GM23248 (cell line): ENCODE measurements around the gene DNAH2. TPM values are rescaled to one million over a fixed set of nuclear protein-coding genes. Genes with fewer than 3 reads are reported as not detected.
A peak's percentile ranks its signal among the peaks of the same experiment; 100 is the strongest.

Experiments
- DNase-seq: peaks from one replicate; pipeline ENCODE4 v3.0.0-alpha.2; 2015
- H2AFZ ChIP-seq: fragments of 200-600 bp; sonication (generic); 2 replicates; pipeline ENCODE4 v1.6.1; 2016; ENCODE audit warnings: antibody characterized with exemption
- H3F3A ChIP-seq: fragments of 200-600 bp; sonication (generic); 2 replicates; pipeline ENCODE4 v1.6.1; 2016; ENCODE audit warnings: mild to moderate bottlenecking, antibody characterized with exemption, mixed run types; ENCODE audit not compliant: insufficient read depth
- H3K27ac ChIP-seq: fragments of 200-600 bp; sonication (generic); 2 replicates; pipeline ENCODE4 v1.5.1; 2016; ENCODE audit warnings: mild to moderate bottlenecking
- H3K27me3 ChIP-seq: fragments of 200-600 bp; sonication (generic); replicated peaks from 2 replicates; pipeline ENCODE4 v1.6.1; 2016; ENCODE audit warnings: mild to moderate bottlenecking; ENCODE audit not compliant: insufficient read depth
- H3K36me3 ChIP-seq: fragments of 200-600 bp; sonication (generic); 2 replicates; pipeline ENCODE4 v1.6.1; 2016; ENCODE audit warnings: low read depth, mild to moderate bottlenecking
- H3K4me1 ChIP-seq: fragments of 200-600 bp; sonication (generic); 2 replicates; pipeline ENCODE4 v1.6.1; 2016; ENCODE audit warnings: mild to moderate bottlenecking; ENCODE audit not compliant: insufficient read depth
- H3K4me2 ChIP-seq: fragments of 200-600 bp; sonication (generic); one replicate; pipeline ENCODE4 v1.6.1; 2016; ENCODE audit warnings: mild to moderate bottlenecking; ENCODE audit not compliant: unreplicated experiment
- H3K4me3 ChIP-seq: fragments of 200-600 bp; sonication (generic); 2 replicates; pipeline ENCODE4 v1.5.1; 2016; ENCODE audit warnings: mild to moderate bottlenecking
- H3K79me2 ChIP-seq: fragments of 200-600 bp; sonication (generic); 2 replicates; pipeline ENCODE4 v1.6.1; 2016; ENCODE audit warnings: mild to moderate bottlenecking; ENCODE audit not compliant: insufficient read depth
- H3K9ac ChIP-seq: fragments of 200-600 bp; sonication (generic); 2 replicates; pipeline ENCODE4 v1.6.1; 2016; ENCODE audit warnings: mild to moderate bottlenecking
- H3K9me2 ChIP-seq: fragments of 200-600 bp; sonication (generic); 2 replicates; pipeline ENCODE4 v1.6.1; 2016; ENCODE audit warnings: mixed run types, mild to moderate bottlenecking, moderate library complexity; ENCODE audit not compliant: insufficient read depth
- H3K9me3 ChIP-seq: fragments of 200-600 bp; sonication (generic); one replicate; pipeline ENCODE4 v1.6.1; 2017; ENCODE audit warnings: low read depth
- H4K20me1 ChIP-seq: fragments of 200-600 bp; sonication (generic); 2 replicates; pipeline ENCODE4 v1.6.0; 2016; ENCODE audit not compliant: insufficient read depth
- EZH2 ChIP-seq: fragments of 200-600 bp; sonication (generic); IDR thresholded peaks from 2 replicates; pipeline ENCODE4 v1.6.1; 2018; ENCODE audit warnings: antibody characterized with exemption, mild to moderate bottlenecking; ENCODE audit not compliant: insufficient read depth, poor library complexity, severe bottlenecking
- EZH2phosphoT487 ChIP-seq: fragments of 200-600 bp; sonication (generic); IDR thresholded peaks from 2 replicates; pipeline ENCODE4 v1.6.1; 2018; ENCODE audit warnings: antibody characterized with exemption, moderate library complexity, mild to moderate bottlenecking, low read depth; ENCODE audit not compliant: insufficient read depth
- WGBS, 2 experiments: methylation state at CpG; one replicate each; pipeline ENCODE4 v1.1.6; 2015 to 2017; ENCODE audit warnings: low lambda C conversion rate in 2 of 2, low coverage in 1 of 2; ENCODE audit errors: missing lambda C conversion rate in 2 of 2; 5-methylcytosine and 5-hydroxymethylcytosine counted together
- in situ Hi-C: fragments of 300-500 bp; cut with MboI; formaldehyde crosslinking; loops from 2 replicates; pipeline ENCODE4 v1.15.0; 2020
- polyA plus RNA-seq: library from polyadenylated mRNA; unstranded; fragments of >200 nt; fragmentation: Nextera tagmentation; extraction: Ambion mirVana; gene quantifications from 2 replicates; pipeline ENCODE4 v1.2.1, GENCODE V29; 2016
- total RNA-seq: library from RNA; depleted of rRNA; stranded (reverse); fragments of >200 nt; shearing (Covaris generic); gene quantifications from 2 replicates; pipeline ENCODE4 v1.2.3, GENCODE V29; 2014

Gene DNAH2
- total and polyA plus RNA-seq, 2 experiments from 2014 or later = not detected

- in situ Hi-C loops = no loop called here
- Histone ChIP-seq H3K27ac (no peak overlapping the region), H2AFZ (no peak overlapping the region), H3K27me3 (no peaks in the 10 kb centered on the region), H4K20me1 (no peaks in the 10 kb centered on the region), H3K79me2 (peaks cover 23% of the 10 kb centered on the region), H3F3A (no peaks in the 10 kb centered on the region), H3K9ac (no peak overlapping the region), H3K9me3 (no peaks in the 10 kb centered on the region), H3K36me3 (peaks cover 11% of the 10 kb centered on the region; the same call in 1 of the 2 replicates), H3K9me2 (no peaks in the 10 kb centered on the region), H3K4me1 (no peaks in the 10 kb centered on the region), H3K4me3 (no peak overlapping the region), H3K4me2 (no peak overlapping the region)
- no peak for DNase-seq
- WGBS, 2 experiments = 82 to 87% methylated on average over 5 of the region's 5 CpGs
- TF ChIP-seq EZH2phosphoT487 = no peak
- no peak for TF ChIP-seq EZH2
These were observed 41.0 kb upstream of the DNAH2 start for GRCh38 chr17:7676533-7676932.

DNA sequence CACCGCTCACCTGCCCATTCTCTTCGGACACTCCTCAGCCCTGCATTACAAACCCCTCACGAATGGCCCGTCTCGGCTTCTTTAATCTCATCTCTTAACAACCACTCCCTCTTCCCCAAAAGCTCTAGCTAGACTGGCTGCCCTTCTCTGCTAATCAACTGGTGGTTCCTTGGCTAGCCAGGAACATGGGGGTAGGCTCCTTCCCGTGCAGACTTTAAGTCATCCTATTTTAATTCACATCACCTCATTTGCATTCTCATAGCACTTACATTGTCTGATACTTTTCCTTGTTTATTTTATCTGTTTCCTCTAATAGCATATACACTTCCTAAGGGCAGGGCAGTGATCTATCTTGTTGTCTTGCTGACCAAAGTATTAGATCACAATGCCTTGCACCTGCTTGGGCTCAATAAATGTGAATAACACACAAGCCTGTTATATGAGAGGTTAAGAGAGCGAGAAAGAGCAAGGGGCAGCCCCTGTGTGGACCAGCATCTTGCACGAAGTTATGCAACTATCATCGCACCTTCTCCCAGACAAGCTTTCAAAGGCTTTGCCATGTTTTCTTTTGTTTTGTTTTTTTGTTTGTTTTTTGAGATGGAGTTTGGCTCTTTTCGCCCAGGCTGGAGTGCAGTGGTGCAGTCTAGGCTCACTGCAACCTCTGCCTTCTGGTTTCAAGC lies 40.0 kb upstream of the DNAH2 start:
- Histone ChIP-seq H3K27me3 (no peaks in the 10 kb centered on the region), H3K79me2 (peaks cover 33% of the 10 kb centered on the region), H3F3A (no peaks in the 10 kb centered on the region), H3K9ac (no peak overlapping the region), H3K27ac (no peak overlapping the region), H3K4me2 (no peak overlapping the region), H3K4me3 (no peak overlapping the region), H3K9me3 (no peaks in the 10 kb centered on the region), H2AFZ (no peak overlapping the region), H3K9me2 (no peaks in the 10 kb centered on the region), H3K36me3 (peaks cover 11% of the 10 kb centered on the region; the same call in 1 of the 2 replicates), H4K20me1 (no peaks in the 10 kb centered on the region), H3K4me1 (no peaks in the 10 kb centered on the region)
- 81 to 82% methylated on average over 10 of the region's 10 CpGs for WGBS, 2 experiments
- no peak for TF ChIP-seq EZH2phosphoT487
- no peak for TF ChIP-seq EZH2
- DNase-seq = no peak
- in situ Hi-C loops = no loop called here

GRCh38 chr17:7684851-7685532 lies 32.6 kb upstream of the DNAH2 start:
- H3K4me1 ChIP-seq = peaks cover 23% of the 10 kb centered on the region
- peaks cover 75% of the 10 kb centered on the region for H3K79me2 ChIP-seq
- TF ChIP-seq EZH2 (no peak), EZH2phosphoT487 (no peak)
- H4K20me1 ChIP-seq = no peaks in the 10 kb centered on the region
- in situ Hi-C loops = no loop called here
- H3K4me2 ChIP-seq = peak overlapping the region; percentile 96
- no peaks in the 10 kb centered on the region for H3K36me3 ChIP-seq
- no peak for DNase-seq
- peak overlapping the region; percentile 100 for H3K4me3 ChIP-seq
- peak overlapping the region; percentile 100 for H3K9ac ChIP-seq
- H3K9me3 ChIP-seq = no peaks in the 10 kb centered on the region
- no peaks in the 10 kb centered on the region for H3K27me3 ChIP-seq
- WGBS, 2 experiments = 69 to 72% methylated on average over 15 of the region's 15 CpGs
- H2AFZ ChIP-seq = peak overlapping the region; percentile 90
- H3K9me2 ChIP-seq = no peaks in the 10 kb centered on the region
- peaks cover 30% of the 10 kb centered on the region for H3F3A ChIP-seq
- H3K27ac ChIP-seq = peak overlapping the region; percentile 100

DNA sequence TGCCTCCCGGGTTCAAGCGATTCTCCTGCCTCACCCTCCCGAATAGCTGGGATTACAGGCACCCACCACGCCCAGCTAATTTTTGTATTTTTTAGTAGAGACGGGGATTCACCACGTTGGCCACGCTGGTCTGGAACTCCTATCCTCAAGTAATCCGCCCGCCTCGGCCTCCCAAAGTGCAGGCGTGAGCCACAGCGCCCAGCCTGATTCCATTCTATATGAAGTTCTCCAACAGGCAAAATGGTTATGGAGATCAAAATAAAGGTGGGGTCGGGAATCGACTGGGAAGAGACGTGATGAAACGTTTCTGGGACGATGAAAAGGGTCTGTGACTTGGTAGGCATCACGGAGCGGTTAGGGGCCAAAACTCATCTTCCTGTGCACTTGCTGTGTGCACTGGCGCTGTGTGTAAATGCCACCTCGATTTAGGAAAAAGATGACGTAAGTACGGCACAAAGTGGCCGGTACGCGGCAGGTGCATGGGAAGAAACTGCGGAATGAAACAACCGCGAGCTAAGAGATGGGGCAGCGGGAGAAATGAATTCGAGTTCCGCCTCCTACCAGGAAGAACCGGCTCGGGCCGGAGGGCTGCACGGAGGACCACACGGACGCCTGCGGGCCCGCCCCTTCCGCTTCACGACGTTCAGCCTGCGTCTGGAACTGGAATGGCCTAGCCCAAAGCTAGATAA lies 31.9 kb upstream of the DNAH2 start:
- 4 to 5% methylated on average over 44 of the region's 44 CpGs for WGBS, 2 experiments
- H3K4me1 ChIP-seq = peaks cover 23% of the 10 kb centered on the region
- no peaks in the 10 kb centered on the region for H3K36me3 ChIP-seq
- H3K9me2 ChIP-seq = no peaks in the 10 kb centered on the region
- no peaks in the 10 kb centered on the region for H3K9me3 ChIP-seq
- no peaks in the 10 kb centered on the region for H4K20me1 ChIP-seq
- H3K27me3 ChIP-seq = no peaks in the 10 kb centered on the region
- peak; percentile 98 for DNase-seq
- H3K27ac ChIP-seq = peak overlapping the region; percentile 100
- peak overlapping the region; percentile 90 for H2AFZ ChIP-seq
- peak overlapping the region; percentile 96 for H3K4me2 ChIP-seq
- H3K9ac ChIP-seq = peak overlapping the region; percentile 100
- H3K79me2 ChIP-seq = peaks cover 75% of the 10 kb centered on the region
- no peak for TF ChIP-seq EZH2
- no peak for TF ChIP-seq EZH2phosphoT487
- H3K4me3 ChIP-seq = peak overlapping the region; percentile 100
- in situ Hi-C loops = no loop called here
- peaks cover 30% of the 10 kb centered on the region for H3F3A ChIP-seq
